DOHH2 (cell line): ENCODE data around the gene STK36.

Experiments used
- H3F3A ChIP-seq: fragments of 200-600 bp; sonication (generic), shearing (Covaris generic); 2 replicates; pipeline ENCODE4 v1.6.0; 2016; ENCODE audit warnings: antibody characterized with exemption, mild to moderate bottlenecking; ENCODE audit not compliant: control insufficient read depth, insufficient read depth
- H3K27ac ChIP-seq: fragments of 200-600 bp; sonication (generic); 2 replicates; pipeline ENCODE4 v1.5.1; 2014; ENCODE audit warnings: low read depth, mild to moderate bottlenecking, low read length, moderate library complexity
- H3K27me3 ChIP-seq: fragments of 200-600 bp; sonication (generic); 2 replicates; pipeline ENCODE4 v1.6.1; 2014; ENCODE audit warnings: mild to moderate bottlenecking, low read length, mixed read lengths; ENCODE audit not compliant: control insufficient read depth
- H3K36me3 ChIP-seq: fragments of 200-600 bp; sonication (generic); 2 replicates; pipeline ENCODE4 v1.6.1; 2014; ENCODE audit warnings: mild to moderate bottlenecking, low read length, moderate library complexity, mixed read lengths; ENCODE audit not compliant: control insufficient read depth
- H3K4me1 ChIP-seq: fragments of 200-600 bp; sonication (generic); 2 replicates; pipeline ENCODE4 v1.6.1; 2014; ENCODE audit warnings: mild to moderate bottlenecking, low read length, mixed read lengths; ENCODE audit not compliant: control insufficient read depth
- H3K4me2 ChIP-seq: fragments of 200-600 bp; sonication (generic); 2 replicates; pipeline ENCODE4 v1.6.0; 2014; ENCODE audit warnings: mild to moderate bottlenecking, low read length, moderate library complexity
- H3K4me3 ChIP-seq: fragments of 200-600 bp; sonication (generic); 2 replicates; pipeline ENCODE4 v1.5.1; 2014; ENCODE audit warnings: mild to moderate bottlenecking, low read length, mixed read lengths
- H3K79me2 ChIP-seq: fragments of 200-600 bp; sonication (generic); 2 replicates; pipeline ENCODE4 v1.6.1; 2014; ENCODE audit warnings: mild to moderate bottlenecking, low read length, mixed read lengths; ENCODE audit not compliant: control insufficient read depth
- H3K9me2 ChIP-seq: fragments of 200-600 bp; sonication (generic); replicated peaks from 2 replicates; pipeline ENCODE4 v1.6.1; 2014; ENCODE audit warnings: mild to moderate bottlenecking, low read length, mixed read lengths; ENCODE audit not compliant: control insufficient read depth
- H3K9me3 ChIP-seq: fragments of 200-600 bp; sonication (generic); 2 replicates; pipeline ENCODE4 v1.6.1; 2014; ENCODE audit warnings: antibody characterized with exemption, low read length, mixed read lengths; ENCODE audit not compliant: control insufficient read depth, insufficient read depth
- H4K20me1 ChIP-seq: fragments of 200-600 bp; sonication (generic); 2 replicates; pipeline ENCODE4 v1.6.0; 2014; ENCODE audit warnings: low read depth, mild to moderate bottlenecking, antibody characterized with exemption, low read length, moderate library complexity; ENCODE audit not compliant: control insufficient read depth, insufficient read depth
- CTCF ChIP-seq: fragments of 200-600 bp; sonication (generic); IDR thresholded peaks from one replicate; pipeline ENCODE4 v1.5.1; 2014; ENCODE audit warnings: antibody characterized with exemption, mild to moderate bottlenecking, low read depth, low read length; ENCODE audit not compliant: poor library complexity, severe bottlenecking
- EZH2phosphoT487 ChIP-seq: fragments of 200-600 bp; sonication (generic); IDR thresholded peaks from 2 replicates; pipeline ENCODE4 v1.6.1; 2017; ENCODE audit warnings: borderline replicate concordance, mild to moderate bottlenecking, antibody characterized with exemption, low read length, moderate library complexity, mixed read lengths

The STK36 gene

DNA sequence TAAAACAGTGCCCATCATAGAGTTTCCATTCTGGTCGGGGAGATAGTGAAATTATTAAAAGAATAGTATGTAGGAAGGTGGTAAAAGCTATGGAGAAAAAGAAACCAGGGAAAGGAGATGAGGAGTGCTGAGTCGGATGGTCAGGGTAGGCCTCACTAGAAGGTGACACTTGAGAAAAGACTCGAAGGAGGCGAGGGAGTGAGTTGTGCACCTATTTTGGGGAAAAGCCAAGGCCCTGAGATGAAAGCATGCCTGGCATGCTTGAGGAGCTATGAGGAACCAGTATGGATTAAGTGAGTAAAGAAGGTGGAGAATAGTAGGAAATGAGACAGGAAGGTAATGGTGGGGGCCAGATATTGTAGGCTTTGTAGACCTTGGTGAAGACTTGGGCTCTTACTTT lies 31.5 kb downstream of the STK36 start:
- H3F3A ChIP-seq = no peaks in the 10 kb centered on the region
- H3K4me1 ChIP-seq = 0 out of 2 replicates have a peak, but pooled peaks cover 3% of the 10 kb centered on the region
- 0 out of 2 replicates have a peak, but pooled peaks cover 3% of the 10 kb centered on the region for H3K27me3 ChIP-seq
- H3K27ac ChIP-seq = no peak overlapping the region
- no peaks in the 10 kb centered on the region for H3K36me3 ChIP-seq
- no peaks in the 10 kb centered on the region for H3K79me2 ChIP-seq
- H3K9me2 ChIP-seq = no peaks in the 10 kb centered on the region
- H4K20me1 ChIP-seq = no peaks in the 10 kb centered on the region
- H3K4me3 ChIP-seq = no peak overlapping the region
- no peaks in the 10 kb centered on the region for H3K9me3 ChIP-seq
- TF ChIP-seq CTCF = no peak
- TF ChIP-seq EZH2phosphoT487 = no peak
- no peak overlapping the region for H3K4me2 ChIP-seq

DNA sequence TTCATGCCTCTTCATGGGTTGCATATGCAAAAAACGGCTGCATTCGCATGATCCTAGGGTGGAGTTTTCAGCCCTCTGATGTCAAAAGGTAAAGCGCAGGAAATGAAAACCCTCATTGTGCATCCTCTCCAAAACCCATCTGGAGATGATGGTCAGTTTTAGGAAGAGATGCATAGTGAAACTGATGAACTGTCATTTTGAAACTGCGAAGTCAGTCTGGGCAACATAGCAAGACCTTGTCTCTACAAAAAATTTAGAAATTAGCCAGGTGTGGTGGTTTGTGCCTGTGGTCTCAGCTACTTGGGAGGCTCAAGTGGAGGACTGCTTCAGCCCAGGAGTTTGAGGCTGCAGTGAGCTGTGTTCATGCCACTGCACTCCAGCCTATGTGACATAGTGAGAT lies 36.2 kb downstream of the STK36 start:
- Histone ChIP-seq H3K27me3 (0 out of 2 replicates have a peak, but pooled peaks cover 3% of the 10 kb centered on the region), H3K9me3 (no peaks in the 10 kb centered on the region), H3K9me2 (no peaks in the 10 kb centered on the region), H3K36me3 (peaks cover 7% of the 10 kb centered on the region), H4K20me1 (no peaks in the 10 kb centered on the region), H3F3A (no peaks in the 10 kb centered on the region), H3K79me2 (peaks cover 23% of the 10 kb centered on the region), H3K4me2 (no peak overlapping the region), H3K27ac (no peak overlapping the region), H3K4me3 (no peak overlapping the region), H3K4me1 (peaks cover 18% of the 10 kb centered on the region)
- TF ChIP-seq CTCF = no peak
- TF ChIP-seq EZH2phosphoT487 = no peak

DNA sequence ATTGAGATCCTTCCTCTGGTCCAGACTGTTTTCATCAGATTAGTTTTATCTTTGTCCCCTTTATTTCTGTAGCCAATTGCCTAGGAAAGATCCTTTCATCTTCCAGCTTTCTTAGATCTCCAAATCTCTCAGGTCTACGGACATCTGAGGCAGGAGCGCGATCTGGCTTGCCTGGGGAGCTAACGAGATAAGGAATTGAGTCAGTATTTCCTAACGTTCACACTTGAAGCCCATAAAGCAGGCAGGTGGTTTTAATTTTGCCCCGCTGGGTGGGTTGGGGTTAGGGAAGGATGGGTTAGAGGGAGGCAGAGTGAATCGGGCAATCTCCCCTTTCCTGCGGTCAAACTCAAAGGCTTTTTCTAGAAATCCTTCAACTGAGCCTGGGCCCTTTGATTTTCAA lies 38.0 kb downstream of the STK36 start:
- Histone ChIP-seq H3K27ac (no peak overlapping the region), H3K9me3 (no peaks in the 10 kb centered on the region), H4K20me1 (0 out of 2 replicates have a peak, but pooled peaks cover 8% of the 10 kb centered on the region), H3K9me2 (no peaks in the 10 kb centered on the region), H3K79me2 (peaks cover 39% of the 10 kb centered on the region), H3K4me1 (peaks cover 32% of the 10 kb centered on the region), H3K4me3 (no peak overlapping the region), H3F3A (no peaks in the 10 kb centered on the region), H3K4me2 (no peak overlapping the region), H3K36me3 (peaks cover 17% of the 10 kb centered on the region), H3K27me3 (0 out of 2 replicates have a peak, but pooled peaks cover 3% of the 10 kb centered on the region)
- no peak for TF ChIP-seq CTCF
- no peak for TF ChIP-seq EZH2phosphoT487
